Stimulated activated naive CD8-positive, alpha-beta T cell treated with anti-CD3 and anti-CD28 coated beads, Interleukin-15, Interleukin-2, amounts not matched to agents 100 U/mL and 50 U/mL, for 24 hours (primary cell): Measurements from ENCODE around the gene ATF6B.
"Not testable (repeated sequence)": the region's sequence is repeated elsewhere in the genome, so short reads cannot be mapped to it uniquely, and the experiment has no call there.

ENCODE experiments used
- ATAC-seq: fragments of 150-1000 bp; cut with Tn5 transposase; one replicate; pipeline ENCODE4 v1.10.0; 2021
- DNase-seq: peaks from one replicate; pipeline ENCODE4 v3.0.0; 2021

ATF6B gene

GRCh38 chr6:32107406-32107805 is 20.6 kb downstream of the ATF6B start:
- DNase-seq (no peak), ATAC-seq (no peak)

DNA sequence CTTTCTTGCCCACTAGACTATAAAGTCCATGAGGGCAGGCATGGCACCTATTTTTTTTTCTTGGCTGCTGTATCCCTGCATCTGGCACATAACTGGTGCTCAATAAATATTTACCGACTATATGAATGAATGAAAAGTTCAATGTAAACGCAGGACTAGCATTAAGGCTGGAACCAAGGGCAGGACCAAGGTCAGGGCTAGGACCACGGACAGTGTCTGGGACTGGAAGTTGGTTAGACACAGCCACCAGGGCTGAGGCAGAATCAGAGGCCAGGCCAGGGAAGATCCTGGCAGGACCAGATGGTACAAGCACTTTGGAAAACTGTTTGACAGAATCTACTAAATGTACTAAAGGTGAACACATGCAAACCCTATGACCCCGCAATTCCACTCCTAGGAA is 22.6 kb downstream of the ATF6B start:
- no peak for ATAC-seq
- DNase-seq: no peak

DNA sequence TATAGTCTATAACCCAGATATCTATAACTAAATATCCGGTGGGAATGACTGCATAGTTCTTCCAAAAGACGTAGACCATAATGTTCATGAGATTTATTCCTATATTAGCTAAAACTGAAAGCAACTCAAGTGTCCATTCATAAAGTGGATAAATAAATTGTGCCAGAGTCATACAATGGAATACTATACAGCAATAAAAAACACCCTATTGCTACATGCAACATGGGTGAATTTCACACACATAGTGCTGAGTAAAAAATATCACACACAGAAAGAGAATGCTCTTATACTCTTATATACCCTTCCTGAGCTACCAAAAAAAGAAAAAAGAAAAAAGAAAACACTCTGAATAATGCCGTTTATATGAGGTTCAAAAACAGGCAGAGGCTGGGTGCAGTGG is 25.8 kb downstream of the ATF6B start:
- ATAC-seq (no peak), DNase-seq (no peak)

DNA sequence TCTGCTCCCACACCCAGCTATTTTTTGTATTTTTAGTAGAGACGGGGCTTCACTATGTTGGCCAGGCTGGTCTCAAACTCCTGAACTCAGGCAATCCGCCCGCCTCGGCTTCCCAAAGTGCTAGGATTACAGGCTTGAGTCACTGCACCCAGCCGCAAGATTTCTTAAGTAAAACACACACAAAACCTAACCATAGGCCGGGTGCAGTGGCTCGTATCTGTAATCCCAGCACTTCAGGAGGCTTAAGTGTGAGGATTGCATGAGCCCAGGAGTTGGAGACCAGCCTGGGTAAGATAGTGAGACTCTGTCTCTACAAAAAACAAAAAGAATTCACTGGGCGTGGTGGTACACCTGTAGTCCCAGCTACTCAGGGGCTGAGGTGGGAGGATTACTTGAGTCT is 27.8 kb downstream of the ATF6B start:
- DNase-seq, ATAC-seq: not testable (repeated sequence)

DNA sequence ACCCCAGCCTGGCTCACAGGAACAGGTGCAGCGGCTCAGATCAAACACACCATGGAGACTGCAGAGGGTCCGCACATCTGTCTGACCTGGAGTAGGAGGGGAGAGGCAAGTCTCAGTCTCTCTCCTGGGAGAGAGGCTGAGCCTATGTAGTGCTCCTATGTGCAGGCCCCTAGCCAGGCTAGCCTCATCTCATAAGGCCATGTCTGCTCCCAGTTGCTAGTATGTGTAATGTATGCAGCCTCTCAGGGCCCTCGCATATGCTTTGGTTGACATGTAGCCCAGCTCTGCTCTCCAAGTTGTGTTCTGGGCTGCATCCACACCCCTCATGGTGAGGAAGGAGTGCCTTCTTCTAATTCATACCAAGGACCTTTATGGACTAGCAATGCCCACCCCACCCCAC is 30.7 kb downstream of the ATF6B start:
- DNase-seq (no peak), ATAC-seq (no peak)

GRCh38 chr6:32096394-32097258 is 31.4 kb downstream of the ATF6B start:
- ATAC-seq: no peak

GRCh38 chr6:32096087-32096393 is 32.0 kb downstream of the ATF6B start:
- ATAC-seq (no peak), DNase-seq (no peak)

More at GRCh38 chr6:32096394-32097258, 31.4 kb downstream of the ATF6B start:
- no peak for DNase-seq

GRCh38 chr6:32095338-32096086 is 32.5 kb downstream of the ATF6B start:
- no peak for ATAC-seq

DNA sequence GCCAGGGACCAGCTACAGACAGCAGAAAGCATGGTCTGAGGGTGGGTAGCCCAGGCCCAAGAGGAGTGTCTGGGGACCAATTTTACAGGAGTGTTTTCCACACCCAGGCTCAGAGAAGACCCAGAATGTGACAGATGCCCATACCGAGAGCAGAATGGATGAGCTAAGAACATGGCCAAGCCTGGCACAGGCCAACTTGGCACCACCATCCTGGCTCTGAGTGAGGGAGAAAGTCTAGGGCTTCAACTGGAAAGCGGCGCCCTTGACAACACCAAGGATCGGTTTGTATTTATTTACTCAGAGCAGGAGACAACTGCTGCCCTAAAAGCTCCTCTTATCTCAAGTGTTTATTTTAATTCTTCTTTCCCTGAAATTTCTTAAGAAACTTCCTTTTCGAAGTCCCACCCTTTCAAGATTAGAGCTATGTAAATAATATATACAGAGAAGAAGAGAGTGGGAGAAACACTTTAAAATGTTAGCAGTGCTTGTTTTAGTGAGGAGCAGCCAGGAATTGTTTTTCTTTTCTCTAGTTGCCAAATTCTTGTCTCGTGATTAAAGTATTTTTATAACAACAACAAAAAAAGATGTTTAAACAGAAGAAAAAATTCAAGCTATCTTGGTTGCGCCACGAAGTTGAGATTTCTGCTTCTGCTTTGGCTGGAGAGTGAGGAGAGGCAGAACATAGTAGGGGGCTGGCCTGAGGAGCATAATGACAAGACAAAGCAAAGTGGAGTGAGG is 35.1 kb downstream of the ATF6B start:
- DNase-seq: no peak
- no peak for ATAC-seq

More at GRCh38 chr6:32095338-32096086, 32.5 kb downstream of the ATF6B start:
- no peak for DNase-seq

GRCh38 chr6:32089082-32089828 is 38.8 kb downstream of the ATF6B start:
- no peak for ATAC-seq
- DNase-seq: no peak

GRCh38 chr6:32088487-32089049 is 39.5 kb downstream of the ATF6B start:
- no peak for ATAC-seq
- DNase-seq: no peak

DNA sequence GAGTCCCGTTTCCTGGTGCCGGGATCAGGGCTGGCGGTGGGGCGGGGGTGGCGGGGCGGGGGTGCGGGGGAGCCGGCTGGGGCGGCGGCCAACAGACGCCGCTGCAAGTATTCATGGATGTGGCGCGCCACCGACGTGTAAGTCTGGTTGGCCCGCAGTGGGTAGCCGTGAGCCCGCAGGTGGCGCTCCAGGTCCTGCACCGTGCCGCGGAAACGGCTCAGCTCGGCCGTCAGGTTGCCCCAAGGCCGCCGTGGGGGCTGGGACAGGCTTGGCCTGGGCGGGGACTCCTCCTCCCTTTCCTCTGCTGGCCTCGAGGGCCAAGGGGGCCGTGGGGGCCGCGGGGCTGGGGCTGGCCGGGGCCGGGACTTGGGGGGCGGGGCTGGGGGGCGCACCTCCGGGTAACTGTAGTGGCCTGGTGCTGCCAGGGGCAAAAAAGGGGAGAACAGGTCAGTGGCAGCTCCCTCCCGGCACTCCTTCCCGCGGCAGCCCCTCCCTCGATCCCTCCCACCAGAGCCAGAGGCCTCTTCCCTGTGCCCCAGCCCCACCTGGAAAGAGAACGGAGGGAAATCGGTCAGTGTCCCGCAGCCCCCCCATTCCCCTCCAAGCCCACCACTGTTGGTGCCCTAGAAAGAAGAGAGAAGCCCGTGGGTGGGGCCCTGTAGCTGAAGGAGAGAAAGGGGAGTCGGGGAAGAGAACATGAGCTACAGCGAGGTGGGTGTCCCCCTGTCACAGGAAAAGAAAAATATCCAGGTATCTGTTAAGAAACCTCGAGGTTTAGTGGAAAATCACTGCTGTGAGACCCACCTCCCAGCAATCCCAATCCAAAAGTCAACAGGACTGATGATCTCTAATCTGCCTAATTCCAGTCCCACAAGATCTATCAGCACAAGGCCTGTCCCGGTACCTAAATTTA is 40.2 kb downstream of the ATF6B start:
- peak; percentile 82 for DNase-seq
- peak; percentile 81 for ATAC-seq

DNA sequence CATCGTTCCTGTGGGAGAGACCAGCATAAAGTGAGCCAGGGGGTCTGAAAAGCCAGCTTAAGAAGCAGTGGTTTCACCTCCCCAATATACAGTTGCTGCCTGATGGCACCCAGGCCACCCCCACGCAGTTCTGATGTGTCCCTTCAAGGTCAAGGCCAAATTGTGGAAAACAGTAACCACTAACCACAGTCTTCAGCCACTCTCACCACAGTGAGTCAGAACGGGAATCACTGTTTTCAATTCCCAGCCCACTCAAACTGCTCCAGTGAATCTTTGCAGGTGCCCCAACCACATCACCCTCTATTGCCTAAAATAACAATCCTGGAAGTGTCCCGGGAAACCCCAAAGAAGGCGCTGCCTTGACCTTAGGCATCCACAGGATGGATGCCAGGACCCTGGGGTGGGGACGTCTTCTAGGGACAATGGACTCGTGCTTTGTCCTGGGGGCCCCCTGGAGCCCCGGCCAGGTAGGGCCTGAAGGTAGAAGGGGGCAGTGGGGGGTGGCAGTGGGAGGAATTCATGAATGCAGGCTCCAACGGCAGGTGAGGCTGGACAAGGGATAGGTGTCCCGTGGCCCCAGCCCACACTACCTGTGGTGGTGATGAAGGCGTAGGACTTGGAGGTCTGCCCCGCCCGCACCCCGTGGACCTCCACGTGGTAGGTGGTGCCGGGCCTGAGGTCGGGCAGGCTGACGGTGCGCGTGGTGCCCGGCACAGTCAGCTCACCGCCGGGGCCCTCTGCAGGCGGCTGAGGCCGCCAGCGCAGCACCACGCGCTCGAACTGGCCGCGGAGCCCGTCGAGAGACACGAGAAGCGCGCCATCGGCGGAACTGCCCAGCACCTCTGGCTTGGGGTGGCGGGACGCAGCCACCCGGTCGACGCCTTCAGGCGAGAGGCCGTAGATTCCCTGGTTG is 41.1 kb downstream of the ATF6B start:
- ATAC-seq: peak; percentile 42
- DNase-seq: peak; percentile 55

DNA sequence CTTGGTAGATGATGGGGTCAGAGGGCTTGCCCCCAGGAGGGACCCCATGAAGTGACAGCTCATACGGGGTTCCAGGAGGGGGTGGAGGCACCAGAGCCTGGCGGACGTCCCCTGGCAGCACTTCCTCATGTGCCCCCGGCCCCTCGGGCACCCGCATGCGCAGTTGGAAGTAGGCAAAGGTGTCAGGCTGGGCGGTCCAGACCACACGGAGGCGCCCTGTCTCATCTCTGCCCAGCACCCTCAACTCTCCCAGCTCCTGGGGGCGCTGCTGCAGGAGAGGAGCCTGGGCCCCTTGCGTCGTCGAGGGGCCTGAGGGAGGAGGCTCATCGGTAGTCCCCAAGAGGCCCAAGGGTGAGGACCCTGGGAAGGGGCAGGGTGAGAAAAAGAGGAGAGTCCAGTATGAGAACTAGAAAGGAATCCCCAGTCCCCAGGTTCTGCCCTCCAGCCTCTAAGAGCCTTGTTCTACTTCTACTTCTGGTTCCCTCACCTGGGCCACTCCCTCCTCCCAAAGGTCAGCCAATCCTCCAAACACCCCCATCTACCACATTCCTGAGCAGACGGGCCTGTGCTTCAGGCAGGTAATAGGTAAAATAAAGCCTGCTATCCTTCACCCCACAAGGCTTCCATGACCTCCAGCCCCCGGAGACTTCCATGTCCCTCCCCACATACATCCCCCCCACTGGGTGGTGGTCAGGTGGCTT is 42.1 kb downstream of the ATF6B start:
- ATAC-seq (no peak), DNase-seq (no peak)

DNA sequence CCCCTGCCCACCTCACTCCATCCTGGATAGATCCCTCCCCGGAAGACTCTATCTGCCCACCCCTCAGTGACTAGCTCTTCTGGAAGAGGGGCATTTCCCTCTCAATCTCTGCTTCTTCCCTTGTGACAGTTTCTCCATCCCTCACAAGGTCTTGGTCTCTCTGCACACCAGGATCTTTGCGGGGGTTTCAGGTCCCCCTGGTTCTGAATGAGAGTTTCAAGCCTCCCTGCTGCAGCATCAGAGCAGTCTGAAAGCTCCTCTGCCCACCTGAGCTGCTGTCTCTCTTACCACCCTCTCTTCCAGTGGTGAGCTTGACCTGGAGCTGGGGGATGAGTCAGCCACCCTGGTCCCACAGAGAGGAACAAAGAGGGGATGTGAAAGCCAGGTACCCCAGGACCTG is 43.3 kb downstream of the ATF6B start:
- no peak for DNase-seq
- no peak for ATAC-seq

DNA sequence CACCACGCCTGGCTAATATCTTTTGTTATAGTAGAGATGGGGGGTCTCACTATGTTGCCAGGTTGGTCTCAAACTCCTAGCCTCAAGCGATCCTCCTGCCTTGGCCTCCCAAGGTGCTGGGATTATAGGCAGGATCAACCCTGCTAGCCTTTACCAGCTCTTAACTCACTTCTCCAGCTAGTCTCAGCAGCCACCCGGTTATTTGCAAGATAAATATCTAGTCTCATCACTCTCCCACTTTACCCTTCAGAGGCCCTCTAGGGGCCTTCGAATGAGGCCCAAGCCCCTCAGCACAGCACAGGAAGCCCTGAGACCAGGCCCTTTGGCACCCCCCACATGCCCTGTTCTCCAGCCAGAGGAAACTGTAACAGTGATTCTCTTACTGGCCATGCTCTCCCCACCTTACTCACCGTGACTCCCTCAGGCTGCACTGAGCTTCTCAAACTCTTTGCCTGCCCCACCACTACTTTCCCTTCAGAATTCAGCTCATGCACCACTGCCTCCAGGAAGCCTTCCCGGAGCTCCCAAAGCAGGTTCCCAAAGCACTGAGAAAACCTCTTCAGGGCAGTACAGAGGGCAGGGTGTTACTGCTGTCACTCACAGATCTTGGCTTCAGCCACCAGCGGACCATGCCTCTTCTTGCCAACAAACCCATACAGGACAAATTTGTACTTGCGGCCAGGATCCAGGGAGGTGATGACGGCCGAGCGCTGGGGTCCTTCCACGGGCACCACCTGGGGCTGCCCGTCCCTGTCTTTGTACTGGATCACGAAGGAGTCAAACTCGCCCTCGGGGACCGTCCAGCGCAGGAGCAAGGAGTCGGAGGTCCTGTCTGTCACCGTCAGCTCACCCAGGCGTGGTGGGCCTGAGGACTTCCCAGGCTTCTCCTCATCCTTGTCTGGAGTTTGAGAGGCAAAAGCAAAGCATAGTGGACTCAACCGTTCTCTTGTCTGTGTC is 44.0 kb downstream of the ATF6B start:
- DNase-seq: no peak
- no peak for ATAC-seq

DNA sequence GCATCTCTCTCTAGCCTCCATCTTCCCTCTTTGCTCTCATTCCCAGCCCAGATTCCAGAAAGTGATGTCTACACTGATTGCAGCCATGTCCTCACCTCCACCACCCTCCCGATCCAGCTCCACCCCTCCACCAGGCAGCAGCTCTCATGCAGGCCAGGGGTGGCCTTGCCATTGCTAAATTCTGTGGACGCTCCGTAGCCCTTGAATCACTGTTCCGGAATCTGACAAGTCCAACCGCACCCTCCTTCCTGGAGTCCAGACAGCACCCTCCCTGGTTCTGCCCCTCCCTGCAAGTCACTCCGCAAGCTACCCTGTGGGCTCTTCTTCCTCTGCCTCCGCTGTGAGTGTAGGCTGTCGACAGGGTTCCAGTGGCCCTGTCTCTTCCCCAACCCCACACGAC is 45.1 kb downstream of the ATF6B start:
- ATAC-seq (no peak), DNase-seq (no peak)

- ATAC-seq (no peak), DNase-seq (no peak)
Observed at GRCh38 chr6:32082478-32082877, 45.6 kb downstream of the ATF6B start.
